ENCODE results near the gene AMPD3.

DNA sequence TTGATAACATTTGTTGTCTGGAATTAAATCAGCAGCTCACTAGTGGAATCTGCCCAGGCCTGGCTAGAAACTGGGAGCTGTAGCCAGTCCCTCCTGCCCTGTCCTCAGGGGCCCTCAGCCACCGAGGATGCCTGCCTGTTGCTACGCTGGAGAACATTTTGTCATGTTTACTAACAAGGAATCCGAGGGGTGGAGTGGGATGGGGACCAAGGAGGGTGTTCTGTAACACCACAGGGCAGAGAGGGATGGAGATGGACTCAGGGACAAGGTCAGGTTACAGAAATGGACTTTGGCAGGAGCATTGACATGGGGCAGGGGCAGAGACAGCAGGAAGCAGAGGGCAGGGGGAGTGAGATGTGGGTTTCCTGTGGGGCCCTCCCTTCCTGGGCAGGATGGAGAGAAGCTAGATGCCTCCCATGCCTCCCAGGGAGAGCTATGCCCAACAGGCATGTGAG, 45.8 kb upstream of the AMPD3 start:
- no peak for TF ChIP-seq EZH2 (IDR thresholded peaks at IDR 0.05; ENCODE audit: low read depth)
- TF ChIP-seq, protein P1, sequence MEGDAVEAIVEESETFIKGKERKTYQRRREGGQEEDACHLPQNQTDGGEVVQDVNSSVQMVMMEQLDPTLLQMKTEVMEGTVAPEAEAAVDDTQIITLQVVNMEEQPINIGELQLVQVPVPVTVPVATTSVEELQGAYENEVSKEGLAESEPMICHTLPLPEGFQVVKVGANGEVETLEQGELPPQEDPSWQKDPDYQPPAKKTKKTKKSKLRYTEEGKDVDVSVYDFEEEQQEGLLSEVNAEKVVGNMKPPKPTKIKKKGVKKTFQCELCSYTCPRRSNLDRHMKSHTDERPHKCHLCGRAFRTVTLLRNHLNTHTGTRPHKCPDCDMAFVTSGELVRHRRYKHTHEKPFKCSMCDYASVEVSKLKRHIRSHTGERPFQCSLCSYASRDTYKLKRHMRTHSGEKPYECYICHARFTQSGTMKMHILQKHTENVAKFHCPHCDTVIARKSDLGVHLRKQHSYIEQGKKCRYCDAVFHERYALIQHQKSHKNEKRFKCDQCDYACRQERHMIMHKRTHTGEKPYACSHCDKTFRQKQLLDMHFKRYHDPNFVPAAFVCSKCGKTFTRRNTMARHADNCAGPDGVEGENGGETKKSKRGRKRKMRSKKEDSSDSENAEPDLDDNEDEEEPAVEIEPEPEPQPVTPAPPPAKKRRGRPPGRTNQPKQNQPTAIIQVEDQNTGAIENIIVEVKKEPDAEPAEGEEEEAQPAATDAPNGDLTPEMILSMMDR (conservative IDR thresholded peaks at IDR 0.05): no peak
